Lung (tissue), 14 donors: Measurements from ENCODE around the gene SPDYE5. TPM values are rescaled to one million over a fixed set of nuclear protein-coding genes. Genes with fewer than 3 reads are reported as not detected.
"Not testable (repeated sequence)": the region's sequence is repeated elsewhere in the genome, so short reads cannot be mapped to it uniquely, and the experiment has no call there.

Experiments
- ATAC-seq: fragments of 200-7000 bp; cut with Tn5 transposase; one replicate; pipeline ENCODE4 v1.9.1; 2020; ENCODE audit warnings: moderate number of reproducible peaks; ENCODE audit not compliant: insufficient read depth, low FRiP score
- DNase-seq, 3 donors: peaks; one replicate each; pipeline ENCODE4 v3.0.0-alpha.2; 2013 to 2017
- H3K27ac ChIP-seq, 2 donors: one replicate each; pipeline ENCODE4 v1.5.1; 2013; ENCODE audit warnings: mild to moderate bottlenecking in 2 of 2, moderate library complexity in 2 of 2, control low read depth in 1 of 2, inconsistent platforms in 1 of 2, low read depth in 1 of 2, low read length in 1 of 2
- H3K27me3 ChIP-seq, 3 donors: one replicate each; pipeline ENCODE4 v1.5.1; 2013; ENCODE audit warnings: low read length in 2 of 3; ENCODE audit not compliant: control insufficient read depth in 3 of 3, insufficient read depth in 3 of 3
- H3K36me3 ChIP-seq, 4 donors: one replicate each; pipeline ENCODE4 v1.5.1; 2013; ENCODE audit warnings: low read length in 4 of 4, mild to moderate bottlenecking in 1 of 4, moderate library complexity in 1 of 4; ENCODE audit not compliant: control insufficient read depth in 4 of 4, insufficient read depth in 4 of 4
- H3K4me1 ChIP-seq, 5 donors: one replicate each; pipeline ENCODE4 v1.5.1; 2013; ENCODE audit warnings: low read length in 5 of 5, mild to moderate bottlenecking in 2 of 5, moderate library complexity in 1 of 5; ENCODE audit not compliant: control insufficient read depth in 5 of 5, insufficient read depth in 5 of 5
- H3K4me3 ChIP-seq: one replicate; pipeline ENCODE4 v1.5.1; 2013; ENCODE audit warnings: mild to moderate bottlenecking, control low read depth, moderate library complexity
- H3K9ac ChIP-seq, 2 donors: one replicate each; pipeline ENCODE4 v1.5.1; 2013; ENCODE audit warnings: low read length in 2 of 2, control low read depth in 1 of 2; ENCODE audit not compliant: insufficient read depth in 1 of 2
- H3K9me3 ChIP-seq, 4 donors: one replicate each; pipeline ENCODE4 v1.5.1; 2013; ENCODE audit warnings: low read length in 3 of 4, mild to moderate bottlenecking in 1 of 4, moderate library complexity in 1 of 4; ENCODE audit not compliant: control insufficient read depth in 4 of 4, insufficient read depth in 3 of 4
- WGBS, 2 donors: extraction: QIAGEN DNeasy Blood & Tissue Kit; methylation state at CpG; one replicate each; pipeline ENCODE4 v1.1.7; 2013; 5-methylcytosine and 5-hydroxymethylcytosine counted together
- long read RNA-seq, 5 donors: transcript quantifications; one replicate each; lab custom pipeline, GENCODE V29; 2026
- polyA plus RNA-seq, 2 donors: library from polyadenylated mRNA; stranded (reverse); fragments of 200-250 nt; gene quantifications; one replicate each; pipeline ENCODE4 v1.2.1, GENCODE V29; 2013
- total RNA-seq, 2 donors: library from RNA; depleted of rRNA in 1 of 2; stranded (reverse); fragments of >200 nt in 1 of 2; gene quantifications; one replicate each; pipeline ENCODE4 v1.2.1, GENCODE V29; 2014 to 2021
- donor health status: Bipolar disorder and iron deficiency.
- donor health status: healthy.
- donor health status: DM: yes; HTN: yes; CAD: no.

SPDYE5 gene
- under 1 TPM in 1 of 2 donors, not detected in 1; 0.28 TPM for total RNA-seq
- under 1 TPM in 1 of 2 donors, not detected in 1; 0.06 TPM for polyA plus RNA-seq
- long read RNA-seq, donor 1: 0 reads
- long read RNA-seq, donor 2: 0 reads
- long read RNA-seq, donor 3: 0 reads
- long read RNA-seq, donor 4: 0 reads
- long read RNA-seq, donor 5, partial matches to known transcripts: 17 of 17 reads
- long read RNA-seq, donor 5, other reads (novel, unspliced or antisense): 0 of 17 reads

- DNase-seq, ATAC-seq, H3K27ac ChIP-seq, H3K36me3 ChIP-seq, H3K27me3 ChIP-seq, H3K4me3 ChIP-seq, H3K9ac ChIP-seq, H3K9me3 ChIP-seq, H3K4me1 ChIP-seq: not testable (repeated sequence)
- 82 to 95% methylated on average over 5 of the region's 6 CpGs for WGBS, 2 donors
These were observed at the start of gene SPDYE5 for GRCh38 chr7:75492020-75492419. SPDYE5 (plus strand) TSS chr7:75492320; CDS start chr7:75494048, 1,728 bp downstream.

- DNase-seq (peak; percentile 18 to 42 (median 35)), ATAC-seq (peak; percentile 96)
- 1% methylated on average over 15 to 47 of the region's 76 CpGs for WGBS, 2 donors
- Histone ChIP-seq H3K9ac (peak overlapping the region; percentile 5 to 34), H3K4me3 (peak overlapping the region; percentile 56), H3K27ac (peak overlapping the region; percentile 82 to 91), H3K36me3 (peaks cover 0 to 26% (median 15%) of the 10 kb centered on the region in 4 donors)
- H3K4me1 ChIP-seq, H3K9me3 ChIP-seq, H3K27me3 ChIP-seq: not testable (repeated sequence)
These were observed 49.5 kb upstream of the SPDYE5 start for GRCh38 chr7:75442465-75443111.

GRCh38 chr7:75449946-75450345 is 42.2 kb upstream of the SPDYE5 start:
- 69 to 90% methylated on average over 2 to 3 of the region's 5 CpGs for WGBS, 2 donors
- DNase-seq, ATAC-seq, H3K27me3 ChIP-seq, H3K9ac ChIP-seq, H3K27ac ChIP-seq, H3K4me1 ChIP-seq, H3K9me3 ChIP-seq, H3K36me3 ChIP-seq, H3K4me3 ChIP-seq: not testable (repeated sequence)

GRCh38 chr7:75452494-75452955 is 39.6 kb upstream of the SPDYE5 start:
- not testable (repeated sequence) for H3K27me3 ChIP-seq, H3K4me3 ChIP-seq, H3K36me3 ChIP-seq, H3K9me3 ChIP-seq, H3K9ac ChIP-seq, H3K27ac ChIP-seq, DNase-seq, H3K4me1 ChIP-seq
- 14 to 18% methylated on average over 2 to 3 of the region's 4 CpGs for WGBS, 2 donors
- peak; percentile 69 for ATAC-seq

- not testable (repeated sequence) for H3K9me3 ChIP-seq, H3K27ac ChIP-seq, H3K27me3 ChIP-seq, H3K4me1 ChIP-seq, H3K4me3 ChIP-seq, H3K9ac ChIP-seq, ATAC-seq, H3K36me3 ChIP-seq, DNase-seq
- 50 to 66% methylated on average over 5 to 8 of the region's 10 CpGs for WGBS, 2 donors
These were observed 35.7 kb upstream of the SPDYE5 start for GRCh38 chr7:75456403-75456802.

- not testable (repeated sequence) for H3K9me3 ChIP-seq, DNase-seq, ATAC-seq, H3K4me1 ChIP-seq, H3K27ac ChIP-seq, H3K4me3 ChIP-seq, H3K36me3 ChIP-seq, H3K27me3 ChIP-seq, H3K9ac ChIP-seq
- 94 to 100% methylated on average over 1 of the region's 5 CpGs for WGBS, 2 donors
These were observed 34.1 kb upstream of the SPDYE5 start for GRCh38 chr7:75458034-75458433.

- not testable (repeated sequence) for H3K4me3 ChIP-seq, H3K9me3 ChIP-seq, H3K27ac ChIP-seq, H3K36me3 ChIP-seq, DNase-seq, H3K4me1 ChIP-seq, ATAC-seq, H3K9ac ChIP-seq, H3K27me3 ChIP-seq
- 56 to 75% methylated on average over 1 to 4 of the region's 5 CpGs for WGBS, 2 donors
These were observed 31.6 kb upstream of the SPDYE5 start for GRCh38 chr7:75460541-75460940.

- not testable (repeated sequence) for H3K9me3 ChIP-seq, H3K27me3 ChIP-seq, H3K4me3 ChIP-seq, H3K27ac ChIP-seq, H3K9ac ChIP-seq, H3K4me1 ChIP-seq, ATAC-seq, DNase-seq
- H3K36me3 ChIP-seq: peaks cover 3 to 16% (median 9%) of the 10 kb centered on the region in 4 donors
- 91% methylated on average over 1 of the region's 4 CpGs; no CpG with 5 or more reads in 1 of the 2 donors for WGBS, 2 donors
These were observed 22.0 kb upstream of the SPDYE5 start for GRCh38 chr7:75470166-75470565.
